OCI-LY7 (cell line): ENCODE data around the gene SCRT2.

Experiments
- CTCF ChIP-seq: fragments of 200-600 bp; sonication (generic); conservative IDR thresholded peaks from 2 replicates; pipeline ENCODE4 v1.5.1; 2014; ENCODE audit warnings: mild to moderate bottlenecking, antibody characterized with exemption, low read length, moderate library complexity, mixed read lengths
- EZH2phosphoT487 ChIP-seq: fragments of 200-600 bp; sonication (generic); IDR thresholded peaks from 2 replicates; pipeline ENCODE4 v1.6.1; 2018; ENCODE audit warnings: low read depth, borderline replicate concordance, mild to moderate bottlenecking, mixed run types, antibody characterized with exemption, low read length, moderate library complexity, mixed read lengths

GRCh38 chr20:658731-659291, 16.8 kb downstream of the SCRT2 start:
- no peak for TF ChIP-seq CTCF
- no peak for TF ChIP-seq EZH2phosphoT487
